Activated T-helper 1 cell treated with anti-CD3 and anti-CD28 coated beads, Interleukin-12 subunit alpha, Interleukin-12 subunit beta, Interleukin-2, Interleukin-4 antibody, amounts not matched to agents 30 ng/mL and 10 ng/mL and 1 ng/mL, durations not matched to agents 14 hours and 24 hours and 36 hours (primary cell): Measurements from ENCODE around the gene MRPL24. TPM values are rescaled to one million over a fixed set of nuclear protein-coding genes. Genes with fewer than 3 reads are reported as not detected.

Experiments
- DNase-seq: peaks from one replicate; pipeline ENCODE4 v3.0.0; 2021; ENCODE audit warnings: low spot score
- H3K27ac Mint-ChIP-seq: one replicate; pipeline ENCODE4 v1.8.0; 2021; ENCODE audit warnings: mild to moderate bottlenecking, mixed read lengths
- H3K27me3 Mint-ChIP-seq: one replicate; pipeline ENCODE4 v1.8.0; 2022; ENCODE audit warnings: mild to moderate bottlenecking, moderate library complexity, mixed read lengths; ENCODE audit not compliant: insufficient read depth
- H3K36me3 Mint-ChIP-seq: one replicate; pipeline ENCODE4 v1.8.0; 2021; ENCODE audit warnings: low read depth, mixed read lengths
- H3K4me1 Mint-ChIP-seq: one replicate; pipeline ENCODE4 v1.8.0; 2021; ENCODE audit warnings: low read depth, mixed read lengths
- H3K4me3 Mint-ChIP-seq: one replicate; pipeline ENCODE4 v1.8.0; 2021; ENCODE audit warnings: mild to moderate bottlenecking, moderate library complexity, mixed read lengths
- H3K9me3 Mint-ChIP-seq: one replicate; pipeline ENCODE4 v1.8.0; 2021; ENCODE audit warnings: mixed read lengths
- intact Hi-C: fragments of 100-400 bp; cut with micrococcal nuclease; formaldehyde crosslinking; loops from one replicate; pipeline ENCODE4 v1.15.1; 2024
- total RNA-seq: library from RNA; stranded (reverse); gene quantifications from 2 replicates; pipeline ENCODE4 v1.2.3, GENCODE V29; 2022

Gene MRPL24
- total RNA-seq, 1 donor from 2014 or later = 135 TPM

DNA sequence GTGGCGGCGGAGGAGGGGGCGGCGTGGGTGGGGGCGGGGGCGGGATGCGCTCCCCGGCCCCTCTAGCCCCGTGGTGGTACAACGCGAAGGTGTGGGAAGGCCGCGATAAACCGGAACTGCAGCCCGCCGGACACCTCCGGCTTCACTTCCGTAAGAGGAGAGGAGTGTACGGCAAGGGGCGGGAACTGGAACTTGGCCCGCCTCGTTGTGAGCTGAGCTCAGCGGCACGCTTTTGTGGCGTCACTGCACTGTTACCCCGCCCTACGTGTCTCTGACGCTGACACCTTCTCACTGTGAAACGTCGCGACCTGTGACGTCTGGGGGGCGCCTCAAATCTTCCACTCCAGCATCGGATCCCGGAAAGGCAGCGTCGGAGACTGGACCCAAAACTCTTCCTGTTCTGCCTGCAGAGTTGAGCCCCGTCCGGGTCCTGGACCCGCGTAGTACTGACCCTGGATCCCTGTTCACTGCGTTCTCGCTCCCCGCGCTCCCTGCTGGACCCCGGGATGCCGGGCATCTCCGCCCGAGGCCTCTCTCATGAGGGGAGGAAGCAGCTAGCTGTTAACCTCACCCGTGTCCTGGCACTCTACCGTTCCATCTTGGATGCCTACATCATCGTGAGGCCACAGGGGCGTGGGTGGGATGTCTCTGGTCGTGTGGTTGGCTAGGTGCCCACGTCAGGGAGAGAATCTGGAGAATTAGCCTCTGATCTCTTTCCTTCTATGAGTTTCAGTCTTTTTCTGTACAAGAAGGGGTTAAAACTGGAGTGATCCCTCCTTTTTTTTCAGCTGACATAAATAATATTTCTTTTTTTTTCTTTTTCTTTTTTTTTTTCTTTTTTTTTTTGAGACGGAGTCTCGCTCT lies 12.1 kb downstream of the MRPL24 start, which contains the start of gene ISG20L2:
Gene ISG20L2 (minus strand): TSS at position 168 of the 864 bp plus-strand sequence. CDS start 1,114 bp downstream, outside the sequence.
- no peaks in the 10 kb centered on the region for H3K27me3 Mint-ChIP-seq
- DNase-seq = peak; percentile 96
- peaks cover 30% of the 10 kb centered on the region for H3K4me1 Mint-ChIP-seq
- no peak within 1 kb of the TSS for H3K27ac Mint-ChIP-seq
- intact Hi-C loops = loop anchor here (1.0 to 5.0 kb wide), 8 partner anchors 12 to 391 kb away; partner anchors contain the start of genes CCT3, HDGF, MEF2D and MRPL24
- H3K9me3 Mint-ChIP-seq = no peaks in the 10 kb centered on the region
- no peak within 1 kb of the TSS for H3K4me3 Mint-ChIP-seq
- H3K36me3 Mint-ChIP-seq = peaks cover 21% of the 10 kb centered on the region

DNA sequence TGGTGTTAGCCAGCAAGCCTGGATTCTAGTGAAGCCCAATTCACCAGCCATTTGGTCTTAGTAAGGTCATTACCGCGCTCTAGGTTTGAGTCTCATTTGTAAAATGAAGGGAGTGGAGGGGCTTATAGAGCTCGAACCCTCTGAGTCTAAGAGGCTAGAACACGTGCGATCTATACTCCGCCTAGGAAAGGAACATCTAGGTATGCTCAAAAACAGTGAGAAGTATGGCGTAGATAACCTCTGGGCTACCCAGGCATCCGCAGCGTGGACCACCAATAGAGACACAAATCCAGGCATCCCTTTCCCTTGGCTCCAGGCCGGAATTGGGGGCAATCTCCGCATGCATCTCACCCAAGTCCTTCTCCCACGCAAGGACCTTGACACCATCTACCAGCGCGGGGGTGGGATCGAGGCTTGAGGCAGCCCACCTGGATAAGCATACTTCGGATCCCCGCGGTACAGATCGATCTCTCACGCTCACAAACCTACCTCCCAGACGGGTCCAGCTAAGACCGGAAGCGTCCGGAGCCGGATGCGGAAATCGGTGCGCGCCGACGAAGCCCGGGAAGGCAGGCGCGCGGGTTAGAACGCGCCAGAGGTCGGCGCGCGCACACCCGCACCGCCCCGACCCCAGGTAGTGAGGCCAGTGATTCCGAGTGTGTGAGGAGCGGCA lies 12.8 kb downstream of the MRPL24 start, which contains the start of gene METTL25B:
Gene METTL25B (plus strand): TSS at position 544 of the 673 bp plus-strand sequence. CDS start 636 bp downstream, outside the sequence.
- intact Hi-C loops = loop anchor here (1.0 to 5.0 kb wide), 10 partner anchors 13 to 390 kb away; partner anchors contain the start of genes CCT3, HDGF, MEF2D and MRPL24
- no peak within 1 kb of the TSS for H3K4me3 Mint-ChIP-seq
- peak; percentile 81 for DNase-seq
- H3K4me1 Mint-ChIP-seq = peaks cover 38% of the 10 kb centered on the region
- no peaks in the 10 kb centered on the region for H3K9me3 Mint-ChIP-seq
- H3K27me3 Mint-ChIP-seq = no peaks in the 10 kb centered on the region
- peaks cover 28% of the 10 kb centered on the region for H3K36me3 Mint-ChIP-seq
- H3K27ac Mint-ChIP-seq = no peak within 1 kb of the TSS

DNA sequence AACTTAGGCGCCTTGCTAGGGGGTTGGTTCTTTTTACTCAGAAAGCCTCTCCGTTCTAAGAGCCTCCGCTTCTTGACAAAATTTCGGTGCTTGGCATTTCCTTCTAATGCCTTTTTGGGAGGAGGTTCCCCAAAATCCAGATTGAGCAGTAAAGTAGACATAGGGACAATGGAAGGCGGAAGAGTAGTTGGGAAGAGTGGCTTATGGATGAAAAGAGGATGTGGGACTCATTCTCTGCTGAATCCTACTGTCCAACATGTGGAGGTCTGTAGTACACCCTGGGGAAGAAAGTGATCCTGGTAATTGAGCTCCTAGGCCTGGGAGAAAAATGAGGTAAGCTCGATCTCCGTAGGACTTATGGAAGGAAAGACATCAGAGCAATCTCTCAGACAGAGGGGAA lies 13.4 kb downstream of the MRPL24 start:
- Mint-ChIP-seq H3K36me3 (peaks cover 24% of the 10 kb centered on the region), H3K27me3 (no peaks in the 10 kb centered on the region), H3K27ac (no peak overlapping the region), H3K4me1 (peaks cover 32% of the 10 kb centered on the region), H3K4me3 (no peak overlapping the region), H3K9me3 (no peaks in the 10 kb centered on the region)
- intact Hi-C loops = loop anchor here (2.0 to 5.0 kb wide), 4 partner anchors 21 to 225 kb away; partner anchors contain the start of genes MEF2D and NAXE
- no peak for DNase-seq

DNA sequence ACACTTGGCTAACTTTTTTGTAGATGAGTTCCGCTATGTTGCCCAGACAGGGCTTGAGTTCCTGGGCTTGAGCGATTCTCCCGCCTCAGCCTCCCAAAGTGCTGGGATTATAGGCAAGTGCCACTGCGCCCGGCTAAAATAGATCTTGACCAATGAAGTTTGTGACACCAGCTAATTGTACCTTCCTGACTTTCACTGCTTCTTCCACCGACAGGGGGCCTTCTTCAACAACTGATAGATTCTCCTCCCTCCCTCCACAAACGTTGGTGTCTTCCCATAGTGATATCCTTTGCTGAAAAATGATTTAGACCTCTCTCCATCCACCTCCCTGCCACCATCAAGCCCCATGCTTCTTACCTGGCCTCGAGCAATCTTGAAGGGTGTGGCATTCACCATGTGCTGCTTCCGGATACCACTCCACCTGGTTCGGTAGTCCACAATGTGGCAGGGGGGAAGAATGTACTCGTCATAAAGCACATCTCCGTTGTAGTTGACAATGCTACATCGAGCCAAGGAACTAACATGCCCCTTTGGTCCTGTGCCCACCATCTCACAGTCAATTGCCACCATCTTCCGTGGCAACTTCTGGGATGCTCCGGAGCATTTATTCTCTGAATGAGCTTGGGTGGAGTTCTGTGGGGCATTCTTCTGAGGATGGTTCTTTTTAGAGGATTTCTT lies 14.2 kb downstream of the MRPL24 start:
- intact Hi-C loops = loop anchor here (1.0 to 5.0 kb wide), 8 partner anchors 20 to 224 kb away; partner anchors contain the start of genes INSRR, MEF2D and NAXE
- Mint-ChIP-seq H3K27me3 (no peaks in the 10 kb centered on the region), H3K4me3 (no peak overlapping the region), H3K9me3 (no peaks in the 10 kb centered on the region), H3K36me3 (peaks cover 23% of the 10 kb centered on the region), H3K4me1 (peaks cover 32% of the 10 kb centered on the region), H3K27ac (no peak overlapping the region)
- peak; percentile 41 for DNase-seq

DNA sequence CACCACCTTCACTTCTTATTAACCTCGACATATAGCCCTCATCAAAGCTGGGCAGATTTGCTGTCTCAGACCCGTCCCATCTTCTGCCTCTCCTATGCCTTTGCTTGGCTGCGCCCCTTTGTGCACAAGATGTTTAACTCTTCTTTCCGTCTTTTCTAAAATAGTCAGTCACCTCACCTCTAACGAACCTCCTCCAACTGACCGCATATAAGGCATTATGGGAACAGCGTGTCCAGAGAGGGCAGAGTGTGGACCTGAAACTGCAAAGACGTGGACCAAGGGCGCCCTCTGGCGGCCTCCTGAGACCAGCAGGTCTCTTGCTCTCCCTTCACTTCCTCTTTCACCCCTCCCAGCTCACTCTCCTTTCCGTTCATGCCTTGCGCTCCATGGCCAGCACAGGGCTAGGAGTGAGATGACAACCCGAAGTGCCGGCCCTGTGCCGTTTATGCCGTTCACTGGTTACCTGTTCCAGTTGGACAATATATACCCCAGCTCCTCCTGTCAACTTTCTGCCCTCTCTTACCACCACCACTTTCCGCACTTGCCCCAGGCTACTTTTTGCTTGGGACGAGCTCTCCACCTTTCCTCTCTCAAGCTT lies 15.1 kb downstream of the MRPL24 start:
- peak; percentile 75 for DNase-seq
- no peak overlapping the region for H3K4me3 Mint-ChIP-seq
- H3K27ac Mint-ChIP-seq = no peak overlapping the region
- no peaks in the 10 kb centered on the region for H3K9me3 Mint-ChIP-seq
- H3K36me3 Mint-ChIP-seq = peaks cover 28% of the 10 kb centered on the region
- peaks cover 34% of the 10 kb centered on the region for H3K4me1 Mint-ChIP-seq
- no peaks in the 10 kb centered on the region for H3K27me3 Mint-ChIP-seq
- intact Hi-C loops = loop anchor here (1.0 to 5.0 kb wide), 8 partner anchors 19 to 223 kb away; partner anchors contain the start of genes INSRR, MEF2D and NAXE

DNA sequence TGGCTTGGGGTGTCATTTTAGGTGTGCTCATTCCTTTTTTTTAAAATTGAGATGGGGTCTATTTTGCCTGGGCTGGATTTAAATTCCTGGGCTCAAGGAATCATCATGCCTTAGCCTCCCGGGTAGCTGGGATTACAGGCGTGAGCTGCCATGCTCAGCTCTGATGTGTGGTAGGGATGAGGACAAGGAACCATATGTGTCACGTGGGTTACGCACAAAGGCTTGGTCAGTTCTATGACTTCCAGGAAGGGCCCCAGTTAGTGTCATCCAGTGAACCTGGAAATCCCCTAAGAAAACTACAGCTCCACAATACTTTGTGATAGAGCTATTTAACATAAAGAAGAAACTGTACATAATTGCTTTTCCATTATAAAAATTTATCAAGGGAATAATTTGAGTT lies 19.4 kb downstream of the MRPL24 start:
- intact Hi-C loops = loop anchor here (1.0 kb wide), 1 partner anchor 32 kb away; no protein-coding TSS in a partner anchor
- no peak for DNase-seq
- Mint-ChIP-seq H3K4me3 (no peak overlapping the region), H3K9me3 (no peaks in the 10 kb centered on the region), H3K4me1 (peaks cover 23% of the 10 kb centered on the region), H3K36me3 (peaks cover 35% of the 10 kb centered on the region), H3K27ac (peak overlapping the region; percentile 68), H3K27me3 (no peaks in the 10 kb centered on the region)

DNA sequence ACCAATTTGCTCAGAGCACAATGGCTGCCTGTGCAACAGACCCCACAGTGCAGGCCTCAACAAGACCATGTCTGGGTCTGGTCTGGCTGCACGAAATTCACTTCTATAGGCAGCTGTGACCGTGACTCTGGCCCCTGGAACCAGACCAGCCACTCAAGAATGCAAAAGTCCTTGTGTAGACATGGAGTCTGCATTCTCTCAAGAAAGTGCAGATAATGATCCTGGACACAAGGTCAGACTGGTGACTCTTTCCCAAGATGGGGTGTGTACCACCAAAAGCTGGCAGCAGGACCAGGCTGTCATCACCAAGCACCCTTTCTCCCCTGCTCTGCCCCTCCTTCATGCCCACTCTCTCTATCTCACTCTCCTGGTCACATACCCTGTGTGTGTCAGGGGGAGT lies 19.8 kb downstream of the MRPL24 start:
- intact Hi-C loops = loop anchor here (1.0 kb wide), 1 partner anchor 32 kb away; no protein-coding TSS in a partner anchor
- Mint-ChIP-seq H3K27me3 (no peaks in the 10 kb centered on the region), H3K9me3 (no peaks in the 10 kb centered on the region), H3K27ac (peak overlapping the region; percentile 68), H3K4me1 (peaks cover 23% of the 10 kb centered on the region), H3K4me3 (no peak overlapping the region), H3K36me3 (peaks cover 36% of the 10 kb centered on the region)
- no peak for DNase-seq

DNA sequence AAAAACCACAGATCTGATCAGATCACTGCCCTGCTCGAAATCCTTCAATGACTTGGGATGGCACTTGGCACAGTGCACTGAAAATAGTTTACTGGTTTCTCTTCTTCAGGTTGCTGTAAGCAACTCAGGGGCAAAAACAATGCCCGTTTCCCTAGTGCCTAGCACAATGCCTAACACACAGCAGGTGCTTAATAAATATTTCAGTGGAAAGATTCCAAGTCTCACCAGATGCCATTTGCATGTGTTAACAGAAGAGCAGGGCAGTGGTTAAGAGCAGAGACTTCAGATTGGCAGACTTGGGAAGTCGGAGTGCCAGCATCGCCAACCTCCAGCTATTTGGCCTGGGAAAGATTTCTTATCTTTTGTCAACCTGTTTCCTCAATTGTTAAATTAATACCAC lies 23.5 kb downstream of the MRPL24 start:
- Mint-ChIP-seq H3K4me3 (no peak overlapping the region), H3K4me1 (peaks cover 6% of the 10 kb centered on the region), H3K9me3 (no peaks in the 10 kb centered on the region), H3K36me3 (peaks cover 18% of the 10 kb centered on the region), H3K27ac (no peak overlapping the region), H3K27me3 (no peaks in the 10 kb centered on the region)
- intact Hi-C loops = no loop called here
- no peak for DNase-seq

DNA sequence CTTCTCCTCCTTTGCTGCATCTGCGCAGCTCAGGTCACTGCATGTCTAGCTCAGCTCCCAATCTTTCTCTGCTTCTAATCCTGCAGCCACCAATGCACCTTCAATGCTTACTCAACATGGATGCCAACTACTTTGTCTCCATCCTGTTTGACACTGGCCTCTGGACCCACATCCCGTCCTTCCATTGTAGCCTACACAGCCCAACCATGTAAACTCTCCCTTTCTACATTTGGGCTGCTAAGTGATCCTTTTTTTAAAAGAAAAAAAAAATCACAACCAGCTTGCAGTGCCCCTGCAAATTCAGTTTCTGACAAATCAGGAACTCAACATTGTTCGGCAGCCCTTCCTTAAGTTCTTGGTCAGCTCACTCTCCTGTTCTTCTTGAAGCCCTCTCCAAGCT lies 26.1 kb downstream of the MRPL24 start:
- Mint-ChIP-seq H3K36me3 (peaks cover 10% of the 10 kb centered on the region), H3K4me1 (no peaks in the 10 kb centered on the region), H3K27me3 (no peaks in the 10 kb centered on the region), H3K27ac (no peak overlapping the region), H3K4me3 (no peak overlapping the region), H3K9me3 (no peaks in the 10 kb centered on the region)
- no peak for DNase-seq
- intact Hi-C loops = no loop called here

DNA sequence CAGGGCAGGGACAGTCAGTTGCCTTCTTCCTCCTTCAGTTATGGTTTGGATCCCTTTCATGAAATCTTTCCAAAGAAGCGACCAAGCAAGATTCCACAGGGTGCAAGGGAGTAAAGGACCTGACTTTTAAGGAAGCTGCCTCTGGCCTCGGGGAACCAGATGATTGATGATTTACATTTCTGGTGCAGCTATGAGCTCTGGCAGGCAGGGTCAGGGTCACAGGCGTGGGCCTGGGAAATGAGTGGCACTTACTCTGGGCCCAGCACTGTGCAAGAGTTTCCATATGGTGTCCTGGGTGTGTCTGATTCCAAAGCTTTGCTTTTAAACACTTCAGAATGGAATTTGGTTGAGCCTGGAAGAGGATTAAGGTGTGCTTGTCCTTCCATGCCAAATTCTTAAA lies 28.3 kb downstream of the MRPL24 start:
- intact Hi-C loops = no loop called here

DNA sequence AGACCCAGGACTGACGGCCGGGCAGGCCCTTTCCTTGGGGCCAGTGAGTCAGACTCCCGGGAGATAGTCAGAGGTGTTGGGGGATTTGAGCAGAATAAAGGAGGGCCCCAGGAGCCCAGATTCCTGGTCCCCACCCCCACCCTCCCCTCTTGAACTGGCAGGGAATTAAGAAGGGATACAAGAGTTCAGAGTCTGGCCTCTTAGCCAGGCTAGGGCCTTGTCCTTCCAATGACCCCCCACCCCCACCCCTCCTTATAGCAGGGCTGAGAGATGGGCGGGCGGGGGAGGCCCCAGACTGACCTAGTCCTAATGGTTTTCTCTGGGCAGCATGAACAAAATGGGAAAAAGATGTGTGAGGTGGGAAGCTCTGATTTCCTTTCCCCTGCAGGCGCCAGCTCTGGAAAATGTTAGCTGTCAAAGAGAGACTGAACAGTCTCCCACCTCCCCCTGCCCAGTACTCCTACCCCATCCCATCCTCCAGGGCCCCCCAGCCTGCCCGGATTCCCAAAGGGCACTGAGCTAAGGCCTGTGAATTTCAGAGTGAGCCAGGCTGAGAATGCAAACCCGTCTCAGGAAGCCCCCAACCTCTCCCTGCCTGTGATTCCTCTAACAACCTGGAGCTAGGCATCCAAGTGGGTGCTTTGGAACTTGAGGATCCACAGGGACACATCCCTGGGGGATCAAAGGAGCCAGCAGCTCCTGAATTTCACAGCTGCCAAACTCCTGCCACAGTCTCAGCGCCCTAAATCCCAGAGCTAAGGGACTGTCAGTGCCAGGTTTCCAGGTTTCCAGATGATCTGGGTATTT lies 29.7 kb downstream of the MRPL24 start:
- Mint-ChIP-seq H3K36me3 (peaks cover 2% of the 10 kb centered on the region), H3K27me3 (peaks cover 12% of the 10 kb centered on the region), H3K4me1 (peaks cover 8% of the 10 kb centered on the region), H3K9me3 (no peaks in the 10 kb centered on the region), H3K4me3 (no peak overlapping the region), H3K27ac (no peak overlapping the region)
- intact Hi-C loops = no loop called here
- no peak for DNase-seq

More for the DNA sequence above, 28.3 kb downstream of the MRPL24 start:
- H3K4me1 Mint-ChIP-seq = no peaks in the 10 kb centered on the region
- no peak for DNase-seq
- no peak overlapping the region for H3K27ac Mint-ChIP-seq
- H3K36me3 Mint-ChIP-seq = peaks cover 9% of the 10 kb centered on the region
- H3K4me3 Mint-ChIP-seq = no peak overlapping the region
- H3K9me3 Mint-ChIP-seq = no peaks in the 10 kb centered on the region
- peaks cover 7% of the 10 kb centered on the region for H3K27me3 Mint-ChIP-seq
